ENCODE measurements around the gene PPARD. TPM values are rescaled to one million over a fixed set of nuclear protein-coding genes. Genes with fewer than 3 reads are reported as not detected.
A peak's percentile ranks its signal among the peaks of the same experiment; 100 is the strongest.

PPARD gene
- total RNA-seq, 1 experiment from 2014 or later: 38.4 TPM

DNA sequence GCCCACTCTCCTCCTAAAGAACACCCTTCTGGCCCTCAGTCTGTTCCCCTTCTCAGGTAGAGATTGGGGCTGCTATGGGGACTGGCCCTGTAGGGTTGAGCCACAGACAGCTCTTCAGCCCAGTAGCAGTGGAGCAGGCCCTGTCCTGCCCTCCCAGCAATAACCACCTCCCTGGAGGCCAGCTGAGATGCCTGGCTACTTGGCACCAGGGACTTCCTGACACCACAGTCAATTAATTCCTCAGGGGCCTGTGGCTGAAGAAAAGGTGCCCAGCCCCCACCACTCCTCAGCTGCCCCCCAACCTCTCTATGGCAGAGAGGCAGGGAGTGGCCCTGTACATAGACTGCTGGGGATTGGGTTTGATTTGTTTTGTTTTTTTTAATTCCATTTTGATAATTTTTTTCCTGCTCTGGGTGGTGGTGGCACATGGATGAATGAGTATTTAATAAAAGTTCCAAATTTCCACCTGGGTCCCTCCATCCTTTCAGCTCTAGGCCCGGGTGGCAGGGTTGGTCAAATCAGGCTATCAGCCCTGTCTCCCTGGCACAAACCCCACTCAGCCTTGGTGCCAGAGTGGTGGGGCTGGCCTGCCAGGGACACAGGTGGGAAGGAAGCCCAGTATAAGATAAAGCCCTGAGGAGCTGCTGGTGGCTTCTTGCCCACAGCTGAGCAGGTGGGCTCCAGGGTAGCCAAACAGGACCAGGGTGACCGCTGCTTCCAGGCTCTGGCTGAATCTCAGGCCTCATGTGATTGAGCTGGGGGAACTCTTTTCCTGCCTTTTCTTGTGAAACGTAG, 46.6 kb upstream of the PPARD start:
- Histone ChIP-seq H3K9ac (ENCODE audit: low read length) (no peak overlapping the region), H4K20me1 (ENCODE audit: insufficient read depth) (no peaks in the 10 kb centered on the region), H3K4me1 (ENCODE audit: control insufficient read depth in 1 of 2, insufficient read depth in 2 of 2, low read length in 2 of 2) (peaks cover 7 to 25% of the 10 kb centered on the region in 2 experiments; a peak in 3 of 4 replicates), H3K79me2 (ENCODE audit: insufficient read depth, low read length) (peaks cover 14% of the 10 kb centered on the region; the same call in 1 of the 2 replicates), H3K27me3 (ENCODE audit: insufficient read depth, low read length) (no peaks in the 10 kb centered on the region), H3K27ac (ENCODE audit: low read depth, low read length) (no peak overlapping the region), H3K4me3 (replicated peaks in 1 of 2; ENCODE audit: low read depth in 1 of 2, low read length in 2 of 2) (no peak overlapping the region), H2AFZ (ENCODE audit: low read depth, low read length, poor library complexity, severe bottlenecking) (no peak overlapping the region), H3K4me2 (ENCODE audit: low read length) (no peak overlapping the region), H3K36me3 (ENCODE audit: control insufficient read depth in 1 of 2, insufficient read depth in 2 of 2, low read length in 2 of 2) (peaks cover 10% of the 10 kb centered on the region in 2 experiments; a peak in 3 of 4 replicates), H3K9me3 (ENCODE audit: control insufficient read depth in 1 of 2, insufficient read depth in 1 of 2, low read depth in 1 of 2, low read length in 2 of 2) (no peaks in the 10 kb centered on the region), H3K9me2 (ENCODE audit: insufficient read depth) (no peaks in the 10 kb centered on the region)
- ChIA-PET RAD21 (ENCODE audit: low non-redundant PET in 1 of 2, low total read pairs in 2 of 2, uncharacterized antibody in 2 of 2, unreplicated experiment in 2 of 2) (interaction anchor here in 1 of 2 experiments (1.7 kb wide), 1 partner anchor 154 kb away, joined by 5 read pairs; no protein-coding TSS in a partner anchor), POLR2A (interaction anchor here (2.0 kb wide), 1 partner anchor 172 kb away, joined by 6 read pairs; the partner anchor contains the start of gene RPL10A), CTCF (interaction anchor here (0.6 to 3.8 kb wide), 4 partner anchors 46 to 154 kb away, joined by 3 to 46 read pairs (median 10); partner anchors contain the start of genes FANCE and PPARD)
- ATAC-seq (no peak), DNase-seq (ENCODE audit: low read depth, low spot score) (no peak)
- no TSS peak for BruUV-seq (replicated peaks)
- intact Hi-C loops (cut with micrococcal nuclease): loop anchor here (2.0 kb wide), 2 partner anchors 47 to 441 kb away; partner anchors contain the start of genes ARMC12 and PPARD
- TF ChIP-seq EZH2 (IDR thresholded peaks at IDR 0.05): no peak

DNA sequence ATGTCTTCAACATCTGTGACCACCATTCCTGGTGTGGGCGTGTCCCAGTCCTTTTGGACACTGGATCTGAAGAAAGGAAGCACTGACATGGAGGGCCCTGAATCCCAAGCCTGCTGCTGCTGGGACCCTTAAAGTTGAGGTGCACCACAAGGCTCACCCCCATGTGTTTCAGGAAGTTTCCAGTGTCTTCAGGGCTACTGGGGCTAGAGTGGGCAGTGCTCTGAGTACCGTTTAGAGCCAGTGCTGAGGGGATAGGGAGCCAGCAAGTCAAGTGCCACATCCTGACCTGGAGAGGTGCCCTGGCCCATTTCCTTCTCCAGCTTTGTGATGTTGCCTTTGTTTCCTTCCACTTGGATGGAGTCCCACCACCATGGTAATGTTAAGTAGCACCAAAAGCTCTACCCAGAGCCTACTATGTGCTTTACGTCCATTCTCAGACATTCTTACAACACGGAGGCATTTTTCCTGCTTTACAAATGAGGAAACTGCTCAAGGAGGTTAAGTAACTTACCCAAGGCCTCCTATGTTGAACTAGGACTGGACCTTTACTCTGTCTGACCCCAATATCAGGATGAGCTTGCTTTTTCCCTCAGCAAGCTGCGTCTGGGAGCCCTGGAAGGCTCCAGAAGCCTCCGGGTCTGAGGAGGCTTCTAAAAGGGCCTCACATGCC, 45.3 kb upstream of the PPARD start:
- H3K4me3 ChIP-seq (replicated peaks in 1 of 2; ENCODE audit: low read depth in 1 of 2, low read length in 2 of 2): peak overlapping the region; percentile 84 to 94; a peak in 3 of 4 replicates
- H3K9ac ChIP-seq (ENCODE audit: low read length): peak overlapping the region; percentile 91
- no peaks in the 10 kb centered on the region for H4K20me1 ChIP-seq (ENCODE audit: insufficient read depth)
- intact Hi-C loops (cut with micrococcal nuclease): loop anchor here (1.0 to 2.0 kb wide), 4 partner anchors 46 to 440 kb away; partner anchors contain the start of genes ARMC12, PPARD and RPL10A
- ChIA-PET RAD21 (ENCODE audit: low non-redundant PET in 1 of 2, low total read pairs in 2 of 2, uncharacterized antibody in 2 of 2, unreplicated experiment in 2 of 2) (interaction anchor here (1.0 to 1.4 kb wide), 3 partner anchors 44 to 153 kb away, joined by 4 to 7 read pairs (median 5); partner anchors contain the start of gene PPARD (in 1 of the 2)), POLR2A (interaction anchor here (1.2 to 2.0 kb wide), 2 partner anchors 171 to 174 kb away, joined by 3 to 6 read pairs; partner anchors contain the start of gene RPL10A), CTCF (interaction anchor here (1.0 to 3.8 kb wide), 7 partner anchors 31 to 440 kb away, joined by 3 to 46 read pairs (median 4); partner anchors contain the start of genes FANCE and PPARD)
- no peaks in the 10 kb centered on the region for H3K27me3 ChIP-seq (ENCODE audit: insufficient read depth, low read length)
- no TSS peak for BruUV-seq (replicated peaks)
- no peak for DNase-seq (ENCODE audit: low read depth, low spot score)
- peaks cover 10% of the 10 kb centered on the region in 2 experiments; a peak in 3 of 4 replicates for H3K36me3 ChIP-seq (ENCODE audit: control insufficient read depth in 1 of 2, insufficient read depth in 2 of 2, low read length in 2 of 2)
- peaks cover 17% of the 10 kb centered on the region; the same call in 1 of the 2 replicates for H3K79me2 ChIP-seq (ENCODE audit: insufficient read depth, low read length)
- TF ChIP-seq EGR1 (IDR thresholded peaks at IDR 0.05; ENCODE audit: low read depth): no peak
- no peak for TF ChIP-seq SRF (IDR thresholded peaks at IDR 0.05; ENCODE audit: low read depth)
- TF ChIP-seq, protein P1, sequence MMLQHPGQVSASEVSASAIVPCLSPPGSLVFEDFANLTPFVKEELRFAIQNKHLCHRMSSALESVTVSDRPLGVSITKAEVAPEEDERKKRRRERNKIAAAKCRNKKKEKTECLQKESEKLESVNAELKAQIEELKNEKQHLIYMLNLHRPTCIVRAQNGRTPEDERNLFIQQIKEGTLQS (IDR thresholded peaks at IDR 0.05): no peak
- no peak for TF ChIP-seq CBX3 (IDR thresholded peaks at IDR 0.05; ENCODE audit: low read depth)
- TF ChIP-seq ZNF274 (IDR thresholded peaks at IDR 0.05; ENCODE audit: low read depth, low read length): no peak
- no peak for TF ChIP-seq POLR2AphosphoS5 (IDR thresholded peaks at IDR 0.05; ENCODE audit: low read depth, low read length)
- TF ChIP-seq, protein P2, sequence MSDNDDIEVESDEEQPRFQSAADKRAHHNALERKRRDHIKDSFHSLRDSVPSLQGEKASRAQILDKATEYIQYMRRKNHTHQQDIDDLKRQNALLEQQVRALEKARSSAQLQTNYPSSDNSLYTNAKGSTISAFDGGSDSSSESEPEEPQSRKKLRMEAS (IDR thresholded peaks at IDR 0.05): no peak
- TF ChIP-seq EZH2 (IDR thresholded peaks at IDR 0.05): no peak
- TF ChIP-seq FOSL1 (IDR thresholded peaks at IDR 0.05; ENCODE audit: low read depth): no peak
- no peak overlapping the region for H2AFZ ChIP-seq (ENCODE audit: low read depth, low read length, poor library complexity, severe bottlenecking)
- H3K27ac ChIP-seq (ENCODE audit: low read depth, low read length): peak overlapping the region; percentile 70; the same call in 1 of the 2 replicates
- H3K9me3 ChIP-seq (ENCODE audit: control insufficient read depth in 1 of 2, insufficient read depth in 1 of 2, low read depth in 1 of 2, low read length in 2 of 2): no peaks in the 10 kb centered on the region
- H3K4me2 ChIP-seq (ENCODE audit: low read length): peak overlapping the region; percentile 90
- H3K9me2 ChIP-seq (ENCODE audit: insufficient read depth): no peaks in the 10 kb centered on the region
- ATAC-seq: no peak; the same call in 1 of the 2 replicates
- peaks cover 7 to 32% of the 10 kb centered on the region in 2 experiments for H3K4me1 ChIP-seq (ENCODE audit: control insufficient read depth in 1 of 2, insufficient read depth in 2 of 2, low read length in 2 of 2)
